Peyer's patch (tissue), 4 donors: ENCODE measurements around the gene UPK3BL2.
"Not testable (repeated sequence)": the region's sequence is repeated elsewhere in the genome, so short reads cannot be mapped to it uniquely, and the experiment has no call there.

ENCODE experiments used
- CTCF ChIP-seq, 6 experiments: fragments of 450-650 bp in 4 of 6; fragments of 200-600 bp in 2 of 6; sonication (generic) in 1 of 6; IDR thresholded peaks; one replicate each; pipeline ENCODE4 v1.5.1; 2017 to 2019; ENCODE audit warnings: antibody characterized with exemption in 6 of 6, mild to moderate bottlenecking in 3 of 6, moderate library complexity in 1 of 6
- POLR2A ChIP-seq, 2 donors: fragments of 450-650 bp; IDR thresholded peaks; one replicate each; pipeline ENCODE4 v1.5.1; 2017; ENCODE audit warnings: antibody characterized with exemption in 2 of 2, mild to moderate bottlenecking in 2 of 2, moderate library complexity in 2 of 2

DNA sequence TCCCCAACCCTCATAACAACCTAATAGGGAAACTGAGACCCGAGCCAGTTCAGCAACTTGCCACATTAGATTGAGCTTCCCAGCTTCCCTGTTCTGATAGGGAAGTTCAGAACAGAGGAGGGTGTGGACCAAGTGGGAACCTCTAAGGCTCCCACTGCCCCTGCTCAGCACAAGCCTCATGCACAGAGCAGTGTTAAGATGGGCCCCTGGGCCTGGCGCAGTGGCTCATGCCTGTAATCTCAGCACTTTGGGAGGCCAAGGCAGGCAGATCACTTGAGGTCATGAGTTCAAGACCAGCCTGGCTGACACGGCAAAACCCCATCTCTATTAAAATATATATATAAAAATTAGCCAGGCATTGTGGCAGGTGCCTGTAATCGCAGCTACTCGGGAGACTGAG lies 46.2 kb downstream of the UPK3BL2 start:
- TF ChIP-seq CTCF, POLR2A (IDR thresholded peaks at IDR 0.05): not testable (repeated sequence)
